Pancreas (tissue), 10 donors: Measurements from ENCODE around the gene PRR5L. TPM values are rescaled to one million over a fixed set of nuclear protein-coding genes. Genes with fewer than 3 reads are reported as not detected.
A peak's percentile ranks its signal among the peaks of the same experiment; 100 is the strongest.

Experiments used
- ATAC-seq, 4 donors: fragments of 200-7000 bp; cut with Tn5 transposase; one replicate each; pipeline versions ENCODE4 v1.8.0 to v1.9.1; 2020; ENCODE audit warnings: mild to moderate bottlenecking in 4 of 4, moderate library complexity in 4 of 4
- DNase-seq, 6 donors: peaks; one replicate each; pipeline ENCODE4 v3.0.0-alpha.2; 2020
- FAIRE-seq: peaks from 2 replicates; lab custom pipeline; 2012; peaks lifted over from hg19 to GRCh38; lab: Jason Lieb, UNC
- H3K27ac ChIP-seq, 4 donors: fragments of 200-600 bp; sonication (generic); 1 replicate in 3 of 4; 2 replicates in 1 of 4; pipeline versions ENCODE4 v1.5.0 to v1.8.0; 2020
- H3K27me3 ChIP-seq, 4 donors: fragments of 200-600 bp; one replicate each; pipeline ENCODE4 v1.8.0; 2021
- H3K36me3 ChIP-seq, 3 donors: fragments of 200-600 bp; sonication (generic) in 1 of 3; one replicate each; pipeline versions ENCODE4 v1.5.0 to v1.8.0; 2020 to 2021
- H3K4me1 ChIP-seq, 3 donors: fragments of 200-600 bp; one replicate each; pipeline ENCODE4 v1.8.0; 2021
- H3K4me3 ChIP-seq, 4 donors: fragments of 200-600 bp; sonication (generic) in 2 of 4; one replicate each; pipeline versions ENCODE4 v1.5.0 to v1.8.0; 2020 to 2021
- H3K9me3 ChIP-seq, 4 donors: fragments of 200-600 bp; one replicate each; pipeline ENCODE4 v1.8.0; 2021
- CTCF ChIP-seq, 4 donors: fragments of 200-600 bp; sonication (generic) in 3 of 4; IDR thresholded peaks; one replicate each; pipeline versions ENCODE4 v1.5.0 to v1.8.0; 2021; ENCODE audit warnings: antibody characterized with exemption in 4 of 4
- WGBS, 2 donors: extraction: QIAGEN DNeasy Blood & Tissue Kit; methylation state at CpG; one replicate each; pipeline ENCODE4 v1.1.7; 2013; 5-methylcytosine and 5-hydroxymethylcytosine counted together
- intact Hi-C, 3 donors: fragments of 100-400 bp; cut with DNase I; formaldehyde crosslinking; loops; one replicate each; pipeline versions ENCODE4 v1.11.1 to v1.14.2; 2022
- polyA plus RNA-seq, 2 donors: library from polyadenylated mRNA; stranded (reverse); fragments of 200-250 nt; gene quantifications; one replicate each; pipeline ENCODE4 v1.2.3, GENCODE V29; 2013
- total RNA-seq, 6 donors: library from RNA; stranded (reverse); fragmentation: NEBNext Ultra II Directional in 4 of 6; extraction: Animal tissue kit (Norgen Biotek cat#: 25700) in 4 of 6; gene quantifications; one replicate each; pipeline versions ENCODE4 v1.2.1 to v1.2.4, GENCODE V29; 2021 to 2023
- donor health status: healthy with polysubstance abuse.
- donor health status: DM: no; HTN: no; CAD: no; lungs with moderate emphysema.
- donor health status: DM: no; HTN: no; CAD: no.
- donor health status: control.
- donor health status: control.
- donor health status: Bipolar disorder and iron deficiency.
- donor health status: DM: yes; HTN: yes; CAD: no.
- donor health status: DM: no; HTN: no; CAD: no.
- donor health status: DM: no; HTN: no; CAD: no.
- donor health status: DM: yes; HTN: yes; CAD: no.

Gene PRR5L
- total and polyA plus RNA-seq, 8 donors: 1.3 to 9.0 (median 2.2) TPM

GRCh38 chr11:36367806-36368680 is 72.0 kb downstream of the PRR5L start:
- Histone ChIP-seq H3K27me3 (no peaks in the 10 kb centered on the region), H3K4me3 (no peak overlapping the region), H3K27ac (no peak overlapping the region), H3K36me3 (no peaks in the 10 kb centered on the region), H3K4me1 (peaks cover 5 to 11% (median 7%) of the 10 kb centered on the region in 3 donors), H3K9me3 (no peaks in the 10 kb centered on the region)
- 59 to 70% methylated on average over 9 of the region's 9 CpGs for WGBS, 2 donors
- FAIRE-seq (no peak), DNase-seq (no peak), ATAC-seq (no peak)
- TF ChIP-seq CTCF (IDR thresholded peaks at IDR 0.05): no peak
- intact Hi-C loops: no loop called here

GRCh38 chr11:36371181-36371580 is 75.1 kb downstream of the PRR5L start:
- FAIRE-seq (no peak), ATAC-seq (no peak), DNase-seq (no peak)
- Histone ChIP-seq H3K9me3 (no peaks in the 10 kb centered on the region), H3K27ac (no peak overlapping the region), H3K4me3 (no peak overlapping the region), H3K36me3 (no peaks in the 10 kb centered on the region), H3K27me3 (no peaks in the 10 kb centered on the region), H3K4me1 (peaks cover 5 to 17% (median 12%) of the 10 kb centered on the region in 3 donors)
- TF ChIP-seq CTCF (IDR thresholded peaks at IDR 0.05): no peak
- intact Hi-C loops: no loop called here
- 88 to 94% methylated on average over 2 of the region's 2 CpGs for WGBS, 2 donors

- DNase-seq: no peak
- no peak for ATAC-seq
- Histone ChIP-seq H3K27me3 (no peaks in the 10 kb centered on the region), H3K36me3 (no peaks in the 10 kb centered on the region), H3K9me3 (no peaks in the 10 kb centered on the region), H3K27ac (no peak overlapping the region), H3K4me1 (peaks cover 5 to 17% (median 12%) of the 10 kb centered on the region in 3 donors), H3K4me3 (no peak overlapping the region)
- WGBS, 2 donors: 84 to 95% methylated on average over 7 of the region's 7 CpGs
- FAIRE-seq: no peak
- intact Hi-C loops: no loop called here
- no peak for TF ChIP-seq CTCF (IDR thresholded peaks at IDR 0.05)
Observed at GRCh38 chr11:36371590-36371989, 75.5 kb downstream of the PRR5L start.

DNA sequence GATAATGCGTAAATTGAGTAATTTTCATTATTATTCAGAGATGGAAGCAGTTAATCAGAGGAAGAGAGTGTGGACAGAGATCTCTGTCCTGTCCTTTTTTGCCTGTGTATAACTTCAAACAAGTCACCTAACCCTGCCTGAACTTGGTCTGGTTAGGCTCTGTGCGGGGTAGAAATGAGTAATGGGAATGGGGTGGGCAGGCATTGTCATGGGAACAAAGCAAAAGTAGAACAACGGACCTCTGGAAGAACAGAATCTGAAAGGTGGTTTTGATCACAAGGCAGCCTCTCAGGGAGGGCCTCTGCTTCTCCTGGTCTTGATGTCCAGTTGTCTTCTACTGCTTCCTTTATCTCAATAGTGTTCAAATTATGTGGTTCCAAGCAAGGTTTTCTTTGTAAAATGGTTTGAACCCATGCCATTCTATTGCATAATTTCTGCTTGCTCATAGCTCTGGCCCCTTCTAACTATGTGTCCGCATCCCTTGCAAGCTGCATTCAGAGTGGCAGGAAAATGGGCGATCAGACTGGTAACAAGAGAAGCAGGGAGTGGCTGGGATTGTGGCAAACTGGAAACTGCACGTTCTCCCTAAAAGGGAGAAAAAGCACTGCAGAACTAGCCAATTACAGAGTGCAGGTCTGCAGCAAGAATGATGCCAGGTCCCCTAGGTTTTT is 76.1 kb downstream of the PRR5L start:
- intact Hi-C loops: no loop called here
- no peaks in the 10 kb centered on the region for H3K27me3 ChIP-seq
- WGBS, 2 donors: 76 to 77% methylated on average over 6 of the region's 6 CpGs
- no peaks in the 10 kb centered on the region for H3K9me3 ChIP-seq
- H3K27ac ChIP-seq: peak overlapping the region in 1 of 4 donors; percentile 60
- peak in 2 of 4 donors; percentile 4 for ATAC-seq
- H3K4me3 ChIP-seq: no peak overlapping the region
- H3K4me1 ChIP-seq: peaks cover 5 to 17% (median 12%) of the 10 kb centered on the region in 3 donors
- no peak for FAIRE-seq
- no peak for TF ChIP-seq CTCF (IDR thresholded peaks at IDR 0.05)
- no peak for DNase-seq
- no peaks in the 10 kb centered on the region for H3K36me3 ChIP-seq
